Measurements from ENCODE around the gene MAPK4.
"Not testable (repeated sequence)": the region's sequence is repeated elsewhere in the genome, so short reads cannot be mapped to it uniquely, and the experiment has no call there.

MAPK4 gene

DNA sequence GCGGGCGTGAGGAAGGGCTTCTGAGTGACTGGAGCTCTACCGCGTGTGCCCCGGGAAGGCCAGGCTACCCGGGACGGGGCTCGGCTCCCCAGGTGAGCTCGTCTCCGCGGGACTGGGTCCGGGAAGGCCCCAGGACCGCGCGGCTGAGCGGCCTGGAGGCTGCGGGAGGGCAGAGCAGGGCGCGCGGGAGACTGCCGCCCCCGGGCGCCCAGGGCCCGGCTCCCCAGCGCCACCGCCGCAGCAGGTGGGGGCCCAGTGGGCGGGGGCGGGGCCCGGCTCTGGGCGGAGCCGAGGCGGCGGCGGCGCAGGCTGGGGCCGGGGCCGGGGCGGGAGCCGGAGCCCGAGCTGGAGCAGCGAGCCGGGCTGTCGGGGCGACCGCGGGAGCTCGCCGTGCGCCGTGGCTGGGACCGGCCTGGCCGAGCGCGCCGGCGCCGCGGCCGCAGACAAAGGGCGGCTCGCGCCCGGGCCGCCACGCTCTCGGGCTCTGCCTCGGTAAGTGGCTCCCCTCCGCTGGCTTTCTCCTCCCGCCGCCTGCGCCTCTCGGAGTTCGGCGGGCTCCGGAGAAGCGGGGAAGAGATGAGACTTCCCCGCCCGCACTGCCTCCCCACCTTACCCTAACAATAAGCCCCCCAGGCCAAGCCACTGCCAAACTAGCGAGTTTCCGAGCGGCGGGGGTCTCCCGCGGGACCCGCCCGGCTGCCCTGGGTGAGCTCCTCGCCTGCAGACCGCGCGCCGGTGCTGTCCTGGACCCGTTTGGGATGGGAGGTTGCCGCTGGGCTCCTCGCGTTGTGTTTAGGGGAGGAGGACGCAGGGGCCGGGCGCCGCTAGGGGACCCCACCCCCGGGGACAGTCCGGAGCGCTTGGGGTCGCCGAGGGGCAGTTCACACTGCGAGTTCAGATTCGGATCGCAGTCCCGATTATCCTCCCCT is at the start of gene MAPK4:
Gene MAPK4, plus strand, starts transcription at position 336 of the 929 bp plus-strand sequence. CDS start 103,872 bp downstream, outside the sequence.
- DNase-seq (ENCODE audit: low spot score) = peak; percentile 74

DNA sequence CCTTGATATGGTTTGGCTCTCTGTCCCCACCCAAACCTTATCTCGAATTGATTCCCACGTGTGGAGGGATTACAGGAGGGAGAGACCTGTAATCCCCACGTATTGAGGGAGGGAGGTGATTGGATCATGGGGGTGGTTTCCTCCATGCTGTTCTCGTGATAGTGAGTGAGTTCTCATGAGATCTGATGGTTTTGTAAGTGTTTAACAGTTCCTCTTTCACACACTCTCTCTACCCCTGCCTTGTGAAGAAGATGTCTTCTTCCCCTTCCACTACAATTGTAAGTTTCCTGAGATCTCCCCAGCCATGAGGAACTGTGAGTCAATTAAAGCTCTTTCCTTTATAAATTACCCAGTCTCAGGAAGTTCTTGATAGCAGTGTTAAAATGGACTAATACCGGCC is 42.6 kb upstream of the MAPK4 start:
- not testable (repeated sequence) for DNase-seq (ENCODE audit: low spot score)

GRCh38 chr18:50518787-50519546 is 40.9 kb upstream of the MAPK4 start:
- no peak for DNase-seq (ENCODE audit: low spot score)

DNA sequence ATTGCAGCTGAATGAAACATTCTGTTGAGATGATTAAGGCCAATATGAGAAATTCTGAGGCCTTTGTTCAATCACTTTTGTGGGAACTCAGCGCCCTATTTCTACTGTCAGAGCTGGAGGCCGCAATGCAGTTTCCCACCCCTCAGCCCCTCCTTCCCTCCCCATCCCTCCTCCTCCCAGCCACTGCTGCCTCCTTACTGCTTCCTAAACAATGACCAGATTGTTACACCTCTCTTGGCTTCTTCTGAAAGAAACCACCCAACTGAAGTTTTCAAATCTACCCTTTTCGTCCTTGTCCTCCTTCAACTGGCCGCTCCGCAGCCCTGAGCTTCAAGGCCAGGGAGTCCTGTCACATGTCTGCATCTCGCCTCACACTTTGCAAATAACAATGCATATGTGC is 36.7 kb upstream of the MAPK4 start:
- DNase-seq (ENCODE audit: low spot score) = no peak

GRCh38 chr18:50527636-50528307 is 32.1 kb upstream of the MAPK4 start:
- DNase-seq (ENCODE audit: low spot score) = no peak

- DNase-seq (ENCODE audit: low spot score) = no peak
Measured at GRCh38 chr18:50528806-50529205, 31.1 kb upstream of the MAPK4 start.

DNA sequence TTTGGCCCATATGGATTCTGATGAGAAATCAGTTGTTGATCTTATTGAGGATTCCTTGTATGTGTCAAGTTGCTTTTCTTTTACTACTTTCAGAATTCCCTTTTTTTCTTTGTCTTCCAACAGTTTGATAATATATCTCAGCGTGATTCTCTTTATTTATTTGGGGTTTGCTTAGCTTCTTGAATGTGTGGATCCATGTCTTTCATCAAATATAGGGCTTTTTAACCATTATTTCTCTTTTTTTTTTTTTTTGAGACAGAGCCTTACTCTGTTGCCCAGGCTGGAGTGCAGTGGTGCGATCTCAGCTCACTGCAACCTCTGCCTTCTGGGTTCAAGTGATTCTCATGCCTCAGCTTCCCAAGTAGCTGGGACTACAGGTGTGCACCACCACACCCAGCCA is 26.1 kb upstream of the MAPK4 start:
- DNase-seq (ENCODE audit: low spot score) = not testable (repeated sequence)

DNA sequence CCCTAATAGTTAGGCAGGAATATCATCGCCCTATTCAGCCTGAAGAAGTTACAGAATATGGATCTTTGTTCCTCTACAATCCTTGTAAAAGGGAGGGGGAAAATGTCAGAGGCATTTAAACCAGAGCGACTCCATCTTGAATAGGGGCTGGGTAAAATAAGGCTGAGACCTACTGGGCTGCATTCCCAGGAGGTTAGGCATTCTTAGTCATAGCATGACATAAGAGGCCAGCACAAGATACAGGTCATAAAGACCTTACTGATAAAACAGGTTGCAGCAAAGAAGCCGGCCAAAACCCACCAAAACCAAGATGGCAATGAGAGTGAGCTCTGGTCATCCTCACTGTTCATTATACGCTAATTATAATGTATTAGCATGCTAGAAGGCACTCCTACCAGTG is 15.4 kb upstream of the MAPK4 start:
- not testable (repeated sequence) for DNase-seq (ENCODE audit: low spot score)

- no peak for DNase-seq (ENCODE audit: low spot score)
Measured at GRCh38 chr18:50545936-50546335, 14.0 kb upstream of the MAPK4 start.

GRCh38 chr18:50548160-50548559 is 11.7 kb upstream of the MAPK4 start:
- DNase-seq (ENCODE audit: low spot score) = no peak

DNA sequence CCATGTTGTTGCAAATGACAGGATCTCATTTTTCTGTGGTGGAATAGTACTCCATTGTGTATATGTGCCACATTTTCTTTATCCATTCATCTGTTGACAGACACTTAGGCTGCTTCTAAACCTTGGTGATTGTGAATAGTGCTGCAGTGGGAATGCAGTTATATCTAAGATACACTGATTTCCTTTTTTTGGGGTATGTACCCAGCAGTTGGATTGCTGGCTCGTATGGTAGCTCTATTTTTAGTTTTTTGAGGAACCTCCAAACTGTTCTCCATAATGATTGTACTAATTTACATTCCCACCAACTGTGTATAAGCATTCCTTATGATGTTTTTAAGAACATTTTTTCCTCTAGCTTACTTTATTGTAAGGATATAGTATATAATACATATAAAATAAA is 8.2 kb upstream of the MAPK4 start:
- DNase-seq (ENCODE audit: low spot score) = not testable (repeated sequence)

DNA sequence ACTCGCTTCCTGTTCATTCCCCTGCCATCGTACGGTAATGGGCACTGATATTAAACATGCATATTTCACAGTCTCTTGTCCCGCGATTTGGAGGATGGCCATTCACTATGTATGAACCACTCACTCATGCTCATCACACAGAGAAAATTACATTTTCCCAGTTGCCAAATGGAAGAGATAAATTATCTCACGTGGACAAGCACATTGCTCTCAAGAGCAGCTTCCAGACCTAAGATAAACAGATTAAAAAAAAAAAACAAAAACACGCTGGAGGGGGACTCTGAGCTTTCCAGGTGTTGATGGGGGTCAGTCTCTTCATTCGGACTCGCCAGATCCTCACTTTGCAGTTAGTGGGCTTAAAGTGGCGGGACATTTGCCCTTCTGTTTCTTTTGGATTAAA is 1.7 kb upstream of the MAPK4 start:
- no peak for DNase-seq (ENCODE audit: low spot score)

GRCh38 chr18:50558948-50559751 is 737 bp upstream of the MAPK4 start:
- no peak for DNase-seq (ENCODE audit: low spot score)

DNA sequence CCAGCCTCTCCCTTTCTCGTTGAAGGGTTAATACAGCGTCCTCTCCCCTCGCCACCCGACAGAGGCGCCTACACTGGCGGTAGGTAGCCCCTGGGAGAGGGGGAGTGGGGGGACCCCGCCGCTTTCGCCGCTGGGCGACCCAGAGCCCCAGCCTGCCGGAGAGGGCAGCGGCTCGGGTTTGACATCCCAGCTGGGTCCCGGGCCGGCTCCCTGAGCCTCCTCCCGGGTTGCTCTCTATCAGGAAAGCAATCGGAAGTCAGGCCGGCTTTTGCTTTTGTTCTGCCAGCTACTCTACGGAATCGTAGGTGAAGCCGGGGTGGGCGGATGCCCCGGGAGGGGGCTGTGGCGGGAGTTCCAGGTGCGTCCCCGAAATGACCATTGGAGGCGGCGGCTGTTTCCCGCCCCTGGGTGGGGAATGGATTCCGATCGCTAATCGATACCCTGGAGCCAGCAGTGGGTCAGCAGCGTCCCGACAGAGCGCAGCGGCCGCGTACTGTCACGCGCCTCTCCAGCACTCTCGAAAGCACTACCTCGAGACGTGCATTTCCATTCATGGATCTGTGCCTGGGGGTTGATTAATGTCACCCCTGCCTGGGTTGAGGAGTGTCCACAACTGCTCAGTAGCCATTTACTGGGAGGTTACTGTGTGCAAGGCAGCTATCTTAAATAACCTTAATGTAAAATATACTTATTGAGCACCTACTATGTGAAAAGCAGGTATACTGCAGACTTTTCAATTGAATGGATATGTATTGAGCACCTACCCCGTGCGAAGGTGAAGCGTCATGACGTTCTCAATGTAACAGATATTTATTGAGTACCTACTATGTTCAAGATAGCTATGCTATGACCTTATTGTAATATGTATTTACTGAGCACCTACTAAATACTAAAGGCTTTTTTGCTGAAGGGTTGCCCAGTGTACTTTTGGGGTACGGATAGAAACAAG is 1.1 kb downstream of the MAPK4 start:
- DNase-seq (ENCODE audit: low spot score) = no peak

DNA sequence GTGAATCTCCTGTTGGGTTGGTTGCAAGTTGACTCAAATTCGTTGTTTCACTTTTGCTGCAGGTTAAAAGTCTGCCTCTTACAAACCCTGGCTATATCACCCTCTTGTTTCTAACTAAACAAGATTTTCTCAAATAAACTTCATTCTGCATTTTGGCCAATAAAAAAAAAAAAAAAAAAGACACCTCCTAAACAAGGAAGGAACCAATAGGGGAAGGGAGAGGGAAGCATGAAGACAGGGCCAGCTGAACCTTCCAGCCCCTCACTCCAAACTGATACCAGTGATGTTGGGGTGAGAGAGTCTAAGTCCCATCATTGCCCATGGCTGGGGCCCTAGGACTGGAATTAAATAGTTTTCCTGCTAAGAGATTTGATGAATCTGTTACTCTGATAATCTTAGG is 2.4 kb downstream of the MAPK4 start:
- not testable (repeated sequence) for DNase-seq (ENCODE audit: low spot score)

GRCh38 chr18:50562686-50563085 is 2.8 kb downstream of the MAPK4 start:
- no peak for DNase-seq (ENCODE audit: low spot score)

DNA sequence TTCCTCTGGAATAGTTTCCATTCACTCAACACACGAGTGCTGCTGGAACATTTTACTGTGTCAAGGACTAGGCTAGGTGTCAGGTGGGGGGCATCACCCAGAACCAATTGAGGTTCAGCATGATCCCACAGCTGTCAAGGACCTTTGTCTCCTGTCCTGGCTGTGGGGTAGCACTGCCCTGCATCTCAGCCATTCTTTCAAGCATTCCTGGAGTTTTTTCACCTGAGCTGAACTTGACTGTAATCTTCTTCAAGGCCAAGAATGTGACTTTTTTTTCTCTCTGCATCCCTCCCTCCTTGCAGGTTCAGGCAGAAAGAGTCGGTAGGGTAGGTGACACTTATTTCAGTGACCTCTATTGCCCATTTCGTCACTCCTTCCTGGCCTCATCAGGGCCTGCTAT is 3.5 kb downstream of the MAPK4 start:
- DNase-seq (ENCODE audit: low spot score) = no peak

GRCh38 chr18:50569930-50570329 is 10.0 kb downstream of the MAPK4 start:
- no peak for DNase-seq (ENCODE audit: low spot score)

GRCh38 chr18:50571606-50572005 is 11.7 kb downstream of the MAPK4 start:
- no peak for DNase-seq (ENCODE audit: low spot score)

DNA sequence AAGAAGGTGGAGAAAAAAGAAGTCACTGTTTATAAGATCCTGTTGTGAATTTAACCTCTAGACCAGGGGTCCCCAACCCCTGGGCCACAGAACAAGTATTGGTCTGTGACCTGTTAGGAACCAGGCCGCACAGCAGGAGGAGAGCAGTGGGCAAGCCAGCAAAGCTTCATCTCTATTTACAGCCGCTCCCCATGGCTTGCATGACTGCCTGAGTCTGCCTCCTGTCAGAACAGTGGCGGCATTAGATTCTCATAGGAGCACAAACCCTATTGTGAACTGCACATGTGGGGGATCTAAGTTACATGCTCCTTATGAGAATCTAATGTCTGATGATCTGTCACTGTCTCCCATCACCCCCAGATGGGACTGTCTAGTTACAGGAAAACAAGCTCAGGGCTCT is 13.3 kb downstream of the MAPK4 start:
- DNase-seq (ENCODE audit: low spot score) = not testable (repeated sequence)
